H1 (cell line): ENCODE data around the gene OPCML. TPM values are rescaled to one million over a fixed set of nuclear protein-coding genes. Genes with fewer than 3 reads are reported as not detected.

Experiments
- CTCF ChIA-PET: fragments of 300-600 bp; sonication (Branson Sonifier 250); formaldehyde crosslinking; loops from one replicate; lab custom pipeline; 2021; ENCODE audit not compliant: partially characterized antibody; lab: Charles Lee
- POLR2A ChIA-PET: fragments of 300-600 bp; sonication (Branson Sonifier 250); formaldehyde crosslinking; loops from one replicate; lab custom pipeline; 2021; ENCODE audit warnings: inconsistent platforms; ENCODE audit not compliant: partially characterized antibody; lab: Charles Lee
- DNase-seq, 2 experiments: peaks; one replicate each; pipeline versions ENCODE4 v3.0.0 to v3.0.0-alpha.2; 2010 to 2022; ENCODE audit warnings: low spot score in 2 of 2, low read depth in 1 of 2, mixed read lengths in 1 of 2
- FAIRE-seq: peaks from 2 replicates; lab custom pipeline; 2011; peaks lifted over from hg19 to GRCh38; lab: Jason Lieb, UNC
- H2AFZ ChIP-seq: 2 replicates; pipeline ENCODE4 v1.8.1; 2012; ENCODE audit warnings: low read length, inconsistent platforms
- H2AK5ac ChIP-seq: 2 replicates; pipeline ENCODE4 v1.6.1; 2013; ENCODE audit warnings: low read depth, low read length
- H2BK120ac ChIP-seq: replicated peaks from 2 replicates; pipeline ENCODE3; 2013; ENCODE audit warnings: low read depth, low read length, inconsistent platforms
- H2BK12ac ChIP-seq: 2 replicates; pipeline ENCODE4 v1.6.1; 2013; ENCODE audit warnings: low read depth, low read length
- H2BK15ac ChIP-seq: 2 replicates; pipeline ENCODE4 v1.6.1; 2013; ENCODE audit warnings: low read length
- H2BK20ac ChIP-seq: 2 replicates; pipeline ENCODE4 v1.6.1; 2013; ENCODE audit warnings: low read length
- H2BK5ac ChIP-seq: 2 replicates; pipeline ENCODE4 v1.6.1; 2013; ENCODE audit warnings: low read depth, low read length
- H3K14ac ChIP-seq: 2 replicates; pipeline ENCODE4 v1.6.1; 2013; ENCODE audit warnings: inconsistent platforms; ENCODE audit not compliant: insufficient read length
- H3K18ac ChIP-seq: 2 replicates; pipeline ENCODE4 v1.6.1; 2013; ENCODE audit warnings: low read length; ENCODE audit errors: extremely low read depth
- H3K23ac ChIP-seq: 2 replicates; pipeline ENCODE4 v1.6.1; 2013; ENCODE audit warnings: inconsistent platforms; ENCODE audit not compliant: insufficient read length
- H3K23me2 ChIP-seq: 2 replicates; pipeline ENCODE4 v1.6.1; 2013; ENCODE audit warnings: low read depth, low read length
- H3K27ac ChIP-seq: 2 replicates; pipeline ENCODE4 v1.6.1; 2011; ENCODE audit warnings: low read depth, low read length, inconsistent platforms
- H3K27me3 ChIP-seq, 4 experiments: replicated peaks in 1 of 4; 1 replicate in 1 of 4; 2 replicates in 3 of 4; pipeline versions ENCODE4 v1.6.1 to v1.8.1; 2011 to 2013; ENCODE audit warnings: low read length in 3 of 4, mild to moderate bottlenecking in 3 of 4, inconsistent platforms in 2 of 4, mixed read lengths in 2 of 4, moderate library complexity in 1 of 4; ENCODE audit not compliant: control insufficient read depth in 3 of 4, insufficient read depth in 3 of 4; ENCODE audit errors: extremely low read depth in 1 of 4
- H3K36me3 ChIP-seq, 4 experiments: 2 replicates each; pipeline versions ENCODE4 v1.6.1 to v1.8.1; 2011 to 2013; ENCODE audit warnings: mild to moderate bottlenecking in 4 of 4, low read length in 3 of 4, moderate library complexity in 2 of 4, control low read depth in 1 of 4, inconsistent platforms in 1 of 4; ENCODE audit not compliant: insufficient read depth in 4 of 4, control insufficient read depth in 2 of 4
- H3K4ac ChIP-seq: replicated peaks from 2 replicates; pipeline ENCODE3; 2013; ENCODE audit warnings: low read length, low read depth, mixed read lengths, inconsistent platforms; ENCODE audit not compliant: insufficient read length
- H3K4me1 ChIP-seq, 4 experiments: replicated peaks in 1 of 4; 1 replicate in 1 of 4; 2 replicates in 3 of 4; pipeline versions ENCODE4 v1.6.1 to v1.8.1; 2011 to 2013; ENCODE audit warnings: low read length in 3 of 4, inconsistent platforms in 2 of 4, mixed read lengths in 1 of 4; ENCODE audit not compliant: insufficient read depth in 4 of 4, control insufficient read depth in 3 of 4
- H3K4me2 ChIP-seq, 2 experiments: 2 replicates each; pipeline versions ENCODE4 v1.6.1 to v1.8.1; 2011 to 2013; ENCODE audit warnings: low read depth in 2 of 2, low read length in 2 of 2, control low read depth in 1 of 2, inconsistent platforms in 1 of 2, mild to moderate bottlenecking in 1 of 2; ENCODE audit not compliant: insufficient read depth in 1 of 2
- H3K4me3 ChIP-seq, 4 experiments: fragments of 200-600, 300-600 bp in 1 of 4; sonication (generic), shearing (Covaris generic), sonication (Bioruptor Twin) in 1 of 4; 2 replicates each; pipeline versions ENCODE4 v1.5.1 to v1.8.1; 2011 to 2016; ENCODE audit warnings: low read length in 4 of 4, low read depth in 3 of 4, control low read depth in 2 of 4, inconsistent platforms in 2 of 4, mild to moderate bottlenecking in 2 of 4, mixed read lengths in 1 of 4, moderate library complexity in 1 of 4; ENCODE audit not compliant: insufficient read depth in 2 of 4; ENCODE audit errors: extremely low read depth in 1 of 4
- H3K56ac ChIP-seq: replicated peaks from 2 replicates; pipeline ENCODE3; 2013; ENCODE audit warnings: low read depth, mild to moderate bottlenecking, mixed read lengths, low read length, inconsistent platforms; ENCODE audit not compliant: insufficient read length
- H3K79me1 ChIP-seq: 2 replicates; pipeline ENCODE4 v1.6.1; 2013; ENCODE audit warnings: low read depth, low read length, control low read depth
- H3K79me2 ChIP-seq, 2 experiments: 2 replicates each; pipeline versions ENCODE4 v1.6.1 to v1.8.1; 2012 to 2013; ENCODE audit warnings: low read length in 2 of 2, mild to moderate bottlenecking in 2 of 2, inconsistent platforms in 1 of 2; ENCODE audit not compliant: insufficient read depth in 2 of 2, control insufficient read depth in 1 of 2
- H3K9ac ChIP-seq, 4 experiments: replicated peaks in 1 of 4; 1 replicate in 1 of 4; 2 replicates in 3 of 4; pipeline versions ENCODE4 v1.6.1 to v1.8.1; 2011 to 2013; ENCODE audit warnings: low read depth in 3 of 4, low read length in 3 of 4, control low read depth in 2 of 4, mild to moderate bottlenecking in 2 of 4, moderate library complexity in 2 of 4, inconsistent platforms in 1 of 4; ENCODE audit errors: extremely low read depth in 1 of 4
- H3K9me3 ChIP-seq, 2 experiments: 2 replicates each; pipeline versions ENCODE4 v1.6.1 to v1.8.1; 2012 to 2013; ENCODE audit warnings: mild to moderate bottlenecking in 2 of 2, moderate library complexity in 2 of 2, control low read depth in 1 of 2, inconsistent platforms in 1 of 2, low read depth in 1 of 2, low read length in 1 of 2, mixed read lengths in 1 of 2; ENCODE audit not compliant: insufficient read depth in 2 of 2
- H4K20me1 ChIP-seq, 2 experiments: replicated peaks in 1 of 2; 2 replicates each; pipeline versions ENCODE3 to v1.8.1; 2011 to 2013; ENCODE audit warnings: inconsistent platforms in 2 of 2, low read length in 2 of 2, mild to moderate bottlenecking in 1 of 2; ENCODE audit not compliant: insufficient read depth in 2 of 2, control insufficient read depth in 1 of 2
- H4K5ac ChIP-seq: 2 replicates; pipeline ENCODE4 v1.6.1; 2013; ENCODE audit warnings: low read length, low read depth, mixed read lengths, inconsistent platforms; ENCODE audit not compliant: insufficient read length
- H4K8ac ChIP-seq: 2 replicates; pipeline ENCODE4 v1.8.0; 2013; ENCODE audit warnings: mild to moderate bottlenecking, moderate library complexity, low read length, inconsistent platforms; ENCODE audit not compliant: insufficient read depth; ENCODE audit errors: extremely low read depth
- H4K91ac ChIP-seq: replicated peaks from 2 replicates; pipeline ENCODE3; 2013; ENCODE audit warnings: low read length, mixed read lengths, inconsistent platforms; ENCODE audit not compliant: insufficient read length
- CREB1 ChIP-seq: IDR thresholded peaks from 2 replicates; pipeline ENCODE4 v1.6.1; 2012; ENCODE audit warnings: inconsistent platforms
- WGBS, 2 experiments: shearing (Covaris generic) in 1 of 2; methylation state at CpG; one replicate each; pipeline versions ENCODE4 v1.1.6 to v1.1.7; 2013 to 2015; ENCODE audit warnings: low lambda C conversion rate in 2 of 2, mixed read lengths in 2 of 2, inconsistent platforms in 1 of 2, low coverage in 1 of 2, missing lambda C conversion rate in 1 of 2; ENCODE audit not compliant: insufficient replicate concordance in 2 of 2, insufficient coverage in 1 of 2, insufficient read length in 1 of 2; ENCODE audit errors: extremely low coverage in 1 of 2, missing lambda C conversion rate in 1 of 2; 5-methylcytosine and 5-hydroxymethylcytosine counted together
- polyA plus RNA-seq, 7 experiments: library from polyadenylated mRNA; depleted of rRNA in 3 of 7; stranded (reverse) in 5 of 7; unstranded in 2 of 7; fragments of >200 nt in 5 of 7; fragments of 200-250 nt in 2 of 7; gene quantifications; 1 replicate in 5 of 7; 2 replicates in 1 of 7; 4 replicates in 1 of 7; pipeline versions ENCODE4 v1.2.1 to v1.2.3, GENCODE V29; 2011 to 2013; ENCODE audit warnings: missing spikeins in 2 of 7, mixed read lengths in 2 of 7
- total RNA-seq: library from RNA; stranded (reverse); fragmentation: NEBNext Ultra II Directional; extraction: Animal tissue kit (Norgen Biotek cat#: 25700); gene quantifications from 2 replicates; pipeline ENCODE4 v1.2.1, GENCODE V29; 2021

OPCML gene
- total and polyA plus RNA-seq, 2 of the 8 experiments (the other 6 are each of a cell fraction or from before 2014, with no cell fraction given): 2.3 to 3.1 TPM

- Histone ChIP-seq H3K9me3 (no peaks in the 10 kb centered on the region), H3K4me2 (no peak overlapping the region), H2BK20ac (no peak overlapping the region), H4K20me1 (peaks cover 0 to 5% of the 10 kb centered on the region in 2 experiments), H3K27ac (no peak overlapping the region), H3K14ac (no peak overlapping the region), H3K4me1 (peaks cover 0 to 3% (median 0%) of the 10 kb centered on the region in 4 experiments; a peak in 1 of 7 replicates), H3K36me3 (no peaks in the 10 kb centered on the region), H2BK15ac (no peak overlapping the region), H3K23ac (no peak overlapping the region), H2AK5ac (no peak overlapping the region), H3K4ac (no peak overlapping the region), H3K79me2 (0 out of 4 replicates have a peak, but pooled peaks cover 0 to 4% of the 10 kb centered on the region in 2 experiments), H4K5ac (no peak overlapping the region), H4K91ac (no peak overlapping the region), H3K4me3 (no peak overlapping the region), H3K27me3 (peaks cover 0 to 1% (median 0%) of the 10 kb centered on the region in 4 experiments; a peak in 1 of 7 replicates), H3K23me2 (peaks cover 5% of the 10 kb centered on the region; the same call in 1 of the 2 replicates), H3K18ac (no peak overlapping the region), H2BK120ac (no peak overlapping the region), H3K56ac (no peak overlapping the region), H2AFZ (no peak overlapping the region; the same call in 1 of the 2 replicates), H3K79me1 (no peaks in the 10 kb centered on the region), H2BK5ac (no peak overlapping the region), H2BK12ac (no peak overlapping the region), H3K9ac (no peak overlapping the region), H4K8ac (no peak overlapping the region)
- POLR2A ChIA-PET: no interaction called here
- 100% methylated on average over 2 of the region's 2 CpGs; no CpG with 5 or more reads in 1 of the 2 experiments for WGBS, 2 experiments
- DNase-seq (no peak), FAIRE-seq (no peak)
- CTCF ChIA-PET: interaction anchor here (0.9 kb wide), 1 partner anchor 10 kb away, joined by 3 read pairs; no protein-coding TSS in a partner anchor
- TF ChIP-seq CREB1: no peak
These were observed 990.5 kb downstream of the OPCML start for GRCh38 chr11:132541794-132542193.
